GM23248 (cell line): Measurements from ENCODE around the gene PRCP.

Experiments
- EZH2 ChIP-seq: fragments of 200-600 bp; sonication (generic); IDR thresholded peaks from 2 replicates; pipeline ENCODE4 v1.6.1; 2018; ENCODE audit warnings: antibody characterized with exemption, mild to moderate bottlenecking; ENCODE audit not compliant: insufficient read depth, poor library complexity, severe bottlenecking
- EZH2phosphoT487 ChIP-seq: fragments of 200-600 bp; sonication (generic); IDR thresholded peaks from 2 replicates; pipeline ENCODE4 v1.6.1; 2018; ENCODE audit warnings: antibody characterized with exemption, moderate library complexity, mild to moderate bottlenecking, low read depth; ENCODE audit not compliant: insufficient read depth

- no peak for TF ChIP-seq EZH2
- no peak for TF ChIP-seq EZH2phosphoT487
These were observed 81.7 kb downstream of the PRCP start for GRCh38 chr11:82818409-82819043.
